Left lung (tissue), 10 donors: Measurements from ENCODE around the gene TH. TPM values are rescaled to one million over a fixed set of nuclear protein-coding genes. Genes with fewer than 3 reads are reported as not detected.

ENCODE experiments used
- ATAC-seq: fragments of 200-7000 bp; cut with Tn5 transposase; one replicate; pipeline ENCODE4 v1.9.1; 2020; ENCODE audit warnings: moderate library complexity
- DNase-seq, 4 donors: peaks; one replicate each; pipeline ENCODE4 v3.0.0-alpha.2; 2013 to 2020
- H3K27ac ChIP-seq, 2 donors: fragments of 200-600 bp; sonication (generic) in 1 of 2; one replicate each; pipeline versions ENCODE4 v1.5.0 to v1.8.0; 2020 to 2021
- H3K27me3 ChIP-seq, 2 donors: fragments of 200-600 bp; sonication (generic) in 1 of 2; one replicate each; pipeline versions ENCODE4 v1.5.0 to v1.8.0; 2020 to 2021
- H3K36me3 ChIP-seq, 2 donors: fragments of 200-600 bp; sonication (generic) in 1 of 2; one replicate each; pipeline versions ENCODE4 v1.5.0 to v1.8.0; 2020 to 2021
- H3K4me1 ChIP-seq, 2 donors: fragments of 200-600 bp; one replicate each; pipeline ENCODE4 v1.8.0; 2021
- H3K4me3 ChIP-seq, 2 donors: fragments of 200-600 bp; sonication (generic) in 1 of 2; one replicate each; pipeline versions ENCODE4 v1.5.0 to v1.8.0; 2020 to 2021; ENCODE audit warnings: mild to moderate bottlenecking in 1 of 2
- H3K9me3 ChIP-seq, 2 donors: fragments of 200-600 bp; sonication (generic) in 1 of 2; one replicate each; pipeline versions ENCODE4 v1.5.0 to v1.8.0; 2020 to 2021
- intact Hi-C, 2 donors: fragments of 100-400 bp; cut with DNase I; formaldehyde crosslinking; loops; one replicate each; pipeline versions ENCODE4 v1.11.2 to v1.14.2; 2022
- polyA plus RNA-seq, 6 donors: library from polyadenylated mRNA; unstranded; fragments of 120-200 nt; gene quantifications; one replicate each; pipeline ENCODE4 v1.2.1, GENCODE V29; 2013; ENCODE audit not compliant: insufficient read length in 6 of 6
- total RNA-seq, 2 donors: library from RNA; stranded (reverse); fragmentation: NEBNext Ultra II Directional; extraction: Animal tissue kit (Norgen Biotek cat#: 25700); gene quantifications; one replicate each; pipeline ENCODE4 v1.2.1, GENCODE V29; 2021
- TF ChIP-seq, protein P1 (sequence below), 2 donors: fragments of 200-600 bp; sonication (generic) in 1 of 2; IDR thresholded peaks; one replicate each; pipeline versions ENCODE4 v1.5.0 to v1.8.0; 2021; ENCODE audit warnings: antibody characterized with exemption in 2 of 2
- donor health status: DM: no; HTN: yes; CAD: no.
- donor health status: DM: no; HTN: no; CAD: no.

The TH gene
- total and polyA plus RNA-seq, 8 donors = 0.18 to 1.4 (median 0.55) TPM

DNA sequence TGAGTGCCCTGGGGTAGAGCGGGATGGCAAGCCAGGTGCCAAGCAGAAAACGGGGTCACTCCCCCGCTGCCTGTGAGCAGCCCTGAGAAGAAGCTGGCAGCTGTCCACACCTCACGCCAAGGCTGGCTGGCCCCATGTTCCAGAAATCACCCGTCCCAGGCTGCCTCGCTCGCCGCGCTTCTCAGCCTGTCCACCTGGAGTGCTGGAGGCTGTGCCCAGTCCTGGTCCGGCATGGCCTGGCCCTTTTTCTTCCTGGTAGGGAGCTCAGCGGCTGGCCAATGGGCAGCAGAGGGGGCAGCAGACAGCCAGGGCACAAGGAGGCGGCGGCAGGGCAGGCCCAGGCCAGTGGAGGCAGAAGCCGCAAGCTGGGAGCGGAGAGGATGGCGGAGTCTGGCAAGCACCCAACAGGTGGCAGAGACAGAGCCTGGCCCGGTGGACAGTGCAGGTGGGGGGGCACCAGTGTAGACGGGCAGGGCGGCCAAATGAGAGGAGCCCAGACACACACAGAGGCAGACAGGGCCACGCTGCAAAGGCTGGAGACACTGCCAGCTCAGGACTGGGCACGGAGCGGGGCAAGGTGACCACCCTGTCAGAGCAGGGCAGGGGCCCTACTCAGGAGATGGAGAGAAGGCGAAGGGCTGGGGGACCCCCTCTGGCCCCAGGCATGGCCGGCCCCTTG lies 37.2 kb upstream of the TH start:
- Histone ChIP-seq H3K4me1 (no peaks in the 10 kb centered on the region), H3K36me3 (no peaks in the 10 kb centered on the region), H3K27me3 (no peaks in the 10 kb centered on the region), H3K9me3 (peaks cover 0 to 5% of the 10 kb centered on the region in 2 donors), H3K4me3 (no peak overlapping the region), H3K27ac (no peak overlapping the region)
- intact Hi-C loops = no loop called here
- peak in 1 of 4 donors; percentile 79 for DNase-seq
- TF ChIP-seq, protein P1, sequence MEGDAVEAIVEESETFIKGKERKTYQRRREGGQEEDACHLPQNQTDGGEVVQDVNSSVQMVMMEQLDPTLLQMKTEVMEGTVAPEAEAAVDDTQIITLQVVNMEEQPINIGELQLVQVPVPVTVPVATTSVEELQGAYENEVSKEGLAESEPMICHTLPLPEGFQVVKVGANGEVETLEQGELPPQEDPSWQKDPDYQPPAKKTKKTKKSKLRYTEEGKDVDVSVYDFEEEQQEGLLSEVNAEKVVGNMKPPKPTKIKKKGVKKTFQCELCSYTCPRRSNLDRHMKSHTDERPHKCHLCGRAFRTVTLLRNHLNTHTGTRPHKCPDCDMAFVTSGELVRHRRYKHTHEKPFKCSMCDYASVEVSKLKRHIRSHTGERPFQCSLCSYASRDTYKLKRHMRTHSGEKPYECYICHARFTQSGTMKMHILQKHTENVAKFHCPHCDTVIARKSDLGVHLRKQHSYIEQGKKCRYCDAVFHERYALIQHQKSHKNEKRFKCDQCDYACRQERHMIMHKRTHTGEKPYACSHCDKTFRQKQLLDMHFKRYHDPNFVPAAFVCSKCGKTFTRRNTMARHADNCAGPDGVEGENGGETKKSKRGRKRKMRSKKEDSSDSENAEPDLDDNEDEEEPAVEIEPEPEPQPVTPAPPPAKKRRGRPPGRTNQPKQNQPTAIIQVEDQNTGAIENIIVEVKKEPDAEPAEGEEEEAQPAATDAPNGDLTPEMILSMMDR (IDR thresholded peaks at IDR 0.05) = no peak
- no peak for ATAC-seq

DNA sequence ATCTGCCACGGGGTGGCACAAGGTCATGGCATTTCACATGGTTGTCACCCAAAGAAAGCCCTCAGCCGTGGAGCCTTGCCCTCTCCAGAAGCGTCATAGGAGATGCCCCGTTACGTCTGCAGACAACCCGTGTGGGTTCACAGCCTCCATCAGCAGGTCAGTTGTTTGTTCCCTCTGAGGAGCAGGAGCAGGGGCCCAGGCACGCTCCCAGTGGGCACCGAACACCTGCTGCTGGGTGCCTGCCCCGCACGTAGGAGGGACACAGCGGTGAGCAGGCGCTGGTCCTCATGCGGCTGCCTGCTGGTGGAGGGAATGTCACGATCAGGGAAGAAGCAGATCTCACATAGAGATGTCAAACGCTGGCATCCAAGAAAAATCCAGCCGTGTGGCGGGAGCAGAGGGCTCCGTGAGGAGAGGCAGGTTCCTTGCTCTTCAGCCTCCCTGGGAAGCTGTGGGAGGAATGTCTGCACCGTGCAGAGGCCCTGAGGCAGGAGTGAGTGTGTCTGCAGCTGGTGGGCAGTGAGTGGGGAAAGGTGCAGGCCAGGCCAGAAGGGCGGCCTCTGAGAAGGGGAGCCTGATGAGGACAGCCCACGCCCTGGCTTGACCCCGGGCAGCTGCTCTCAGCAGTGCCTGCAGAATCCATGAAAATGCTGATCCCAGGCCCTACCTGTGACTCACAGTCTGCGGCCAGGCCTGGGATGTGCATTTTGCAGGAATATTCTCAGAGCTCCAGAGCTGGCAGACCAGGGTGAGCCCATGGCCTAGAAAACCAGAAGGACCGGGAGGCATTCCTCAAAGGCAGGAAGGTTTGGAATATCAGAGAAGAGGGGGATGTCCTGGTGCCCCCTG lies 36.4 kb upstream of the TH start:
- ATAC-seq = no peak
- Histone ChIP-seq H3K4me1 (no peaks in the 10 kb centered on the region), H3K36me3 (no peaks in the 10 kb centered on the region), H3K27ac (no peak overlapping the region), H3K27me3 (no peaks in the 10 kb centered on the region), H3K4me3 (no peak overlapping the region), H3K9me3 (peaks cover 0 to 5% of the 10 kb centered on the region in 2 donors)
- intact Hi-C loops = no loop called here
- DNase-seq = peak in 1 of 4 donors; percentile 61
- TF ChIP-seq, protein P1 (IDR thresholded peaks at IDR 0.05) = no peak

DNA sequence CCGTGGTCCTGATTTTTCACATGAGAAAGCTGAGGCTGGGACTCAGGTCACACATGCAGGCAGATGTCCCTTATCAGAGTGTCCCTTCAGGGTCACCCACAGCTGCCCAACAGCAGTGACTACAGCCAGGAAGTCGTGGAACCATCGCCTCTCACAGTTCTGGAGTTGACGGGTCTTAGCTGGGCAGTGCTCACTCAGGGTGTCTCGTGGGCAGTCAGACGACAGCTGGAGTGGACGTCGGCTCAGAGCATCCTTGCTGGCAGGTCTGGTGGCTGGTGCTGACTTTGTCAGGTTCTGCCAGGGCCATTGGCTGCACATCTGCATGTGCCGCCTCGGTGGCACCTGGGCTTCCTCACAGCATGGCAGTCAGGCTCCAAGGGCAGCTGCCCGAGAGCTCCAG lies 35.6 kb upstream of the TH start:
- H3K4me1 ChIP-seq = no peaks in the 10 kb centered on the region
- intact Hi-C loops = no loop called here
- H3K9me3 ChIP-seq = peaks cover 0 to 5% of the 10 kb centered on the region in 2 donors
- no peak overlapping the region for H3K4me3 ChIP-seq
- TF ChIP-seq, protein P1 (IDR thresholded peaks at IDR 0.05) = no peak
- ATAC-seq (no peak), DNase-seq (no peak)
- no peaks in the 10 kb centered on the region for H3K27me3 ChIP-seq
- no peak overlapping the region for H3K27ac ChIP-seq
- no peaks in the 10 kb centered on the region for H3K36me3 ChIP-seq

DNA sequence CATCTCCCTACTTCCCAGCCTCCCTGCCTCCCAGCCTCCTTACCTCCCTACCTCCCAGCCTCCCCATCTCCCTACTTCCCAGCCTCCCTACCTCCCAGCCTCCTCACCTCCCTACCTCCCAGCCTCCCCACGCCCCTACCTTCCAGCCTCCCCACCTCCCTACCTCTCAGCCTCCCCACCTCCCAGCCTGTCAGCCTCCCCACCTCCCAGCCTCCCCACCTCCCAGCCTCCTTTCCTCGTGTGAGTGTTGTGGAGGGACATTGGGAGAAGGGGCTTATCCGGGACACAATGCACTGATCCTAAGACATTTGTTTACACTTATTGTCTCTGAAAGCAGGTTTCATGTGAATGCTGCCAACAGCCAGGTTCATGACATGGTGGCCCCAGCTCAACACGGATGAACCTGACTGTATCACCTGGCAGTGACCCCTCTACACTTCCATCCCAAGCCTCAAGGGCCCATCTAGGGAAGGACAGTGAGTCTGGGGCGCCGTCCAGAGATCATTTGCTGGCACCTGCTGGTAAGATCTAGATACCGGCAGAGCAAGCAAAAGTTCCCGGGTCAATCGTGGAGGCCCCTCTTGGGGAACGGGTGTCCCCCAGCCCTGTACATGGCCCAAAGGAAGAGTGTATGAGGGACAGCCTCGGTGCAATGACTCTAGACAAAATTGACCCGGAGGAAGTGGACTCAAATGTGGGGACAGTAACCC lies 34.5 kb upstream of the TH start:
- ATAC-seq (no peak), DNase-seq (no peak)
- TF ChIP-seq, protein P1 (IDR thresholded peaks at IDR 0.05) = no peak
- intact Hi-C loops = no loop called here
- H3K27ac ChIP-seq = no peak overlapping the region
- no peaks in the 10 kb centered on the region for H3K4me1 ChIP-seq
- H3K4me3 ChIP-seq = no peak overlapping the region
- no peaks in the 10 kb centered on the region for H3K27me3 ChIP-seq
- peaks cover 0 to 5% of the 10 kb centered on the region in 2 donors for H3K9me3 ChIP-seq
- no peaks in the 10 kb centered on the region for H3K36me3 ChIP-seq
